D721Med (cell line): ENCODE results near the gene TXNL4B.

Experiments
- DNase-seq: peaks from one replicate; pipeline ENCODE4 v3.0.0; 2011; ENCODE audit warnings: low spot score; ENCODE audit not compliant: insufficient read length
- FAIRE-seq: peaks from 2 replicates; lab custom pipeline; 2011; peaks lifted over from hg19 to GRCh38; lab: Jason Lieb, UNC
- CTCF ChIP-seq: IDR thresholded peaks from 2 replicates; pipeline ENCODE4 v1.5.1; 2012; ENCODE audit warnings: mild to moderate bottlenecking, control low read depth; ENCODE audit not compliant: insufficient read depth; ENCODE audit errors: missing control alignments

TXNL4B gene

DNA sequence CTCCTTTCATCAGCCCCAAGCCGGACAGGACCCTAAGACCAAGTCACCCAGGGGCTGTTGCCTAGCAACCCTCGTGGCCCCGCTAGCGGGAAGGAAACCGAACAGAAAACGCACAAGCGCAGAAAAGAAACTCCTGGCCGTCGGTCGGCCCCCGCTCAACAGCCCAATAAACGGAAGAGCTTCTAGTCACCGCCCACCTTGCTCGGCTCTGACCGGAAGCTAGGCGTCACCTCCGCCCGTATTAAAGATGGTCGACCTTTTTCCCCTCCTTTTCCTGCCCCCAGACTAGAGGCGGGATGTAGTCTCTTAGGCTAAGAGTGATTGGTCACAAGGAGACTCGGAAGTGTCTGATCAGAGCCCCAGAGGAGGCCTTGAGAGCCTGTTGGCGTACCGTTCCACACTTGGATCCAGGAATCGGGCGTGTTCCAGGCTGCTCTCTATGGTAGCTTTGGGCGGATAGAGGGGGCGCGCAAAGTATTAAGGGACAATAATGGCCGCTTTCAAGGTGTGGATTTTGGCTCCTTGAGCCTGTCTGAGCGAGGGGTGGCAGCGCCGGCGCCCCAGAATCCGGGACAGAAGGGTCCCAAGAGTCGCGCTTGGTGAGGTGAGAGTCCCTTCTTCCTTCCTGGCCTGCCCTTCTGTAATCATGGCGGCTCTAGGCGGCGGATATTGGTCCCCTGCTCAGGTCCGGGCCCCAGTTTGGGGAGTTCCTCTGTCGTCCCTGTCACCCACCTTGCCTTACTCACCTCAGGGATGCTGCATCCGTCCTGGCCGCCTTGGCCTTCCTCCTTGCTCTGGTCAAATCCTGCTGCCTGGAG is at the start of gene TXNL4B, which contains the start of gene DHX38:
TXNL4B (minus strand) TSS at position 173 of the 818 bp plus-strand sequence. CDS start 2,871 bp downstream, outside the sequence.
DHX38 (plus strand) TSS at position 400 of the 818 bp plus-strand sequence. CDS start 2,311 bp downstream, outside the sequence.
- FAIRE-seq (no peak), DNase-seq (peak; percentile 73)
- TF ChIP-seq CTCF = no peak

DNA sequence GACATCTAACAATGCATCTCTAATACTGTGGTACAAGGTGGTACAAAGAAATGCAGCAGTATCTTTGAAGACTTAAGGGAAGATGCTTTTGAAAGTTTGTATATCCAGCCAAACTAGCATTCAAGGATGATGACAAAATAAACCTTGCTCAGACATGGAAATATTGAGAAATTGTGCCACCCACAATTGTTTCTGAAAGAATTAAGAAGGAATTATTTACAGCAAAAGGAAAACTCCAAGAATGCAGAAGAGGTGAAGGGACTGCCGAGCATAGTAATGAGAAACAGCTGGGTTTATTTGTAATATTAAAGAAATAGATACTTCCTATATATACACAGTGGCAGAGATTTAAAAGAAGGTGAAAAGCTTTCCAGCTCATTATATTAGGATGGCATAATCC is 49.1 kb upstream of the TXNL4B start:
- no peak for FAIRE-seq
- TF ChIP-seq CTCF = no peak

DNA sequence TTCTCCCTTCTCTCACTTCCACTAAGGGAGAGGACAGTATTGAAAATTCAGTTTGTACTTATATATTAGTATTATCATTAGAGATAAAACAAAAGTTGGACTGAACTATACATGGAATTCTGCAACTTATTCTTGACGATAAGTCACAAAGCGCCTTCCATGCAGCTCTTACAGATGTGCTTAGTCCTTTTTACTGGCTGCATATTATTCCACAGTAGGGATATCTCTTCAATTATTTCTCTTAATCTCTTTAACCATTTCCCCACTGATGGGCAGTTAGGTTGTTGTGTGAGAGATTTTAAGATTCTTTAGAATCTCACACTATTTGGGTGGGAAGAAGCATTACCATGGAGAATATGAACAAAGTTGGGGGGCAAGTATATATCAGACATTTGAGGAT is 46.5 kb upstream of the TXNL4B start:
- TF ChIP-seq CTCF = no peak
- no peak for DNase-seq
- FAIRE-seq = no peak

More for the DNA sequence above, 49.1 kb upstream of the TXNL4B start:
- DNase-seq = no peak

DNA sequence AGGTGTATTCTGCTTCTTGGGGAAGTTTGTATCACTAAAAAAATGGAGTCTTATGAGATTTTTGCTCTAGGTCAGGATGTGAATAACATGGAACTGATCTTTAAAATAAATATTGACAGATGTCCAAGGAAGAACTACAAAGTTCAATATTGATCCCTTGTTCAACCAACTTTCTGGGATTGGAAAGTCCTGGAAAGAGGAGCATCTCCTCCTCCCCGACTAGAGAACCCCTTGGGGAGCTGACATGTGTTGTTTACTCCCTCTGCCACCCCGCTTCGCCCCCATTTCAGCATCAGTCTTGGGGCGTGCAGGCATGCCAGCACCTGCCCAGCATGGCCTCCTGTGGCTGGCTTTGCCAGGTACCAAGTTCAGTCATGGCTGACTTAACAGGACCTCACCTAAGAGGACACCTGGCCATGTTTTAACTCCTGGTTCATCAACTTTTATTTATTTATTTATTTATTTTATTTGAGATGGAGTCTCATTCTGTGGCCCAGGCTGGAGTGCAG is 44.7 kb upstream of the TXNL4B start:
- FAIRE-seq = no peak

DNA sequence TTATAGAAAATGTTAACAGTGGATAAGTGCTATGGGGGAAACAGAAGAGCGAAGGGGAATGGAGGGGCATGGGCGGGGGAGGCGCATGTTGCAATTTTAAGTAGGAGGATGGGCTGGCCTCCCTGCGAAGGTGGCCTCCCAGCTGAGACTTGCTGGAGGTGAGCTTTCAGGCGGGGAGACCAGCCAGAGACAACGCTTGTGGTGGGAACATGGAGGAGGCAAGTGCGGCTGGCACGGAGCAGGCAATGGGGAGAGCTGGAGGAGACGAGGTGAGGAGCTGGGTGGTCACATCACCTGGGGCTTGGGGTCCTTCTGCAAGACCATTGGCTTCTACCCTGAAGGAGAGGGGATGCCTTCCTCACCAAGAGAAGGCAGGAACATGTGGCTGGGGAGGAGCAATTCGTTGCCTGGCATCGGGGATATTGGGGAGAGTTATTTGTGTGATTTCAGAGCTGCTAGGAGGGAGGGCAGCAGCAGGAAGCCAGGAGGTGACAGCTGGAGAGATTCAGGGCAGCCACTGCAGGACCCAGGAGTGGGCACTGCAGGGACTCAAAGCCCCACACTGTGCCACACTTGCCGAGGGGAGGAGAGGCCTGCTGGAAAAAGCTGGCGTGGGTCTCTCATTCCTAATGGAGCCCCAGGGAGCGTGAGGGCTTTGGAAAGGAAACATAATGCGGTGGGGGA is 44.1 kb upstream of the TXNL4B start:
- no peak for DNase-seq
- no peak for TF ChIP-seq CTCF
- FAIRE-seq = no peak

More for the DNA sequence above, 44.7 kb upstream of the TXNL4B start:
- no peak for DNase-seq
- TF ChIP-seq CTCF = no peak

DNA sequence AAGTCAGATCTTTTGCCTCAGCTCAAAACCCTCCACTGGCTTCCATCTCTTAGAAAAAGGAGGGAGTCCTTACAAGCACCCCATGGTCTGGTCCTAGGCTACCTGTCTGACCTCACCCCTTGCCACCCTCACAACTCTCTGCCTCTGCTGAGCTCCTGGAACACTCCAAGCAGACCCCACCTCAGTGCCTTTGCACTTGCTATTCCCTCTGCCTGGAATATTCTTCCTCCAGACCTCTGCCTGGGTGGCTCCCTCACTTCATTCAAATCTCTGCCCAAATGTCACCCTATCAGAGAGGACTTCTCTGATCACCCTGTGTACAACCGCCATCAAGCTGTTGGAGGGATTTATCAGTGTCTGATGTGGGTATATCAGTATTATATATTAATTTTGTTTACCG is 41.1 kb upstream of the TXNL4B start:
- FAIRE-seq = no peak

More for the DNA sequence above, 41.1 kb upstream of the TXNL4B start:
- no peak for DNase-seq
- no peak for TF ChIP-seq CTCF
